ENCODE measurements around the gene TAPBP.

- TF ChIP-seq BRCA1 (IDR thresholded peaks at IDR 0.05; ENCODE audit: low read depth, low read length) (no peak), POLR2A (IDR thresholded peaks at IDR 0.05; ENCODE audit: control extremely low read depth in 1 of 2, low read depth in 2 of 2, low read length in 2 of 2) (peak in 1 of 2 experiments; percentile 70; a peak in 2 of 3 replicates), ZNF274 (IDR thresholded peaks at IDR 0.05; ENCODE audit: borderline replicate concordance, extremely low read depth, low read length) (no peak), CTCF (IDR thresholded peaks at IDR 0.05; ENCODE audit: control extremely low read depth in 1 of 3, insufficient read depth in 1 of 3, low read depth in 1 of 3, low read length in 3 of 3) (no peak), E2F6 (IDR thresholded peaks at IDR 0.05) (no peak), CEBPB (IDR thresholded peaks at IDR 0.05; ENCODE audit: low read depth, low read length) (no peak), SRF (IDR thresholded peaks at IDR 0.05; ENCODE audit: low read depth, low read length) (no peak), EZH2 (IDR thresholded peaks at IDR 0.05; ENCODE audit: low read depth, low read length, severe bottlenecking) (no peak), CREB1 (IDR thresholded peaks at IDR 0.05) (no peak), SUZ12 (IDR thresholded peaks at IDR 0.05; ENCODE audit: low read length) (no peak)
These were observed 4.0 kb upstream of the TAPBP start, which contains the start of gene ZBTB22 for GRCh38 chr6:33317669-33318425.

Measured in H1 (cell line).